SK-N-SH (cell line): ENCODE measurements around the gene ZNF648. TPM values are rescaled to one million over a fixed set of nuclear protein-coding genes. Genes with fewer than 3 reads are reported as not detected.

Source experiments
- CTCF ChIA-PET: fragments of 300-600, 350-600 bp; formaldehyde crosslinking; extraction: SDS; loops from one replicate; lab custom pipeline; 2021; lab: Yijun Ruan, JAX
- POLR2A ChIA-PET: fragments of 350-600 bp; sonication (Branson Sonifier 250); formaldehyde crosslinking; extraction: SDS; loops from one replicate; lab custom pipeline; 2020; ENCODE audit warnings: antibody characterized with exemption, inconsistent platforms; lab: Yijun Ruan, JAX
- DNase-seq: peaks from one replicate; pipeline ENCODE4 v3.0.0; 2012
- H2AFZ ChIP-seq: fragments of 200-600 bp; sonication (generic); 2 replicates; pipeline ENCODE4 v1.8.1; 2016; ENCODE audit warnings: antibody characterized with exemption, mild to moderate bottlenecking, low read depth
- H3F3A ChIP-seq: fragments of 200-600 bp; sonication (generic); replicated peaks from 2 replicates; pipeline ENCODE3; 2016; ENCODE audit warnings: antibody characterized with exemption, mild to moderate bottlenecking; ENCODE audit not compliant: insufficient read depth
- H3K27ac ChIP-seq, 2 experiments: fragments of 200-500 bp in 1 of 2; fragments of 200-600 bp in 1 of 2; sonication (Bioruptor generic) in 1 of 2; sonication (generic), shearing (Covaris generic) in 1 of 2; 2 replicates each; pipeline versions ENCODE4 v1.5.1 to v1.6.1; 2014 to 2016; ENCODE audit warnings: low read depth in 2 of 2, inconsistent platforms in 1 of 2, low read length in 1 of 2, mild to moderate bottlenecking in 1 of 2, mixed read lengths in 1 of 2
- H3K27me3 ChIP-seq: fragments of 200-600 bp; sonication (generic), shearing (Covaris generic); 2 replicates; pipeline ENCODE4 v1.6.1; 2016; ENCODE audit warnings: mixed run types; ENCODE audit not compliant: insufficient read depth
- H3K36me3 ChIP-seq, 2 experiments: fragments of 200-500 bp in 1 of 2; fragments of 200-600 bp in 1 of 2; sonication (Bioruptor generic) in 1 of 2; sonication (generic) in 1 of 2; replicated peaks in 1 of 2; 2 replicates each; pipeline versions ENCODE3 to v1.5.1; 2014 to 2016; ENCODE audit warnings: low read length in 1 of 2, mild to moderate bottlenecking in 1 of 2; ENCODE audit not compliant: insufficient read depth in 2 of 2, control insufficient read depth in 1 of 2
- H3K4me1 ChIP-seq, 2 experiments: fragments of 200-500 bp in 1 of 2; fragments of 200-600 bp in 1 of 2; sonication (Bioruptor generic) in 1 of 2; sonication (generic), shearing (Covaris generic) in 1 of 2; 2 replicates each; pipeline versions ENCODE4 v1.5.1 to v1.6.1; 2014 to 2016; ENCODE audit warnings: low read depth in 1 of 2, low read length in 1 of 2, mixed run types in 1 of 2; ENCODE audit not compliant: insufficient read depth in 2 of 2, control insufficient read depth in 1 of 2
- H3K4me2 ChIP-seq: fragments of 200-600 bp; sonication (generic), shearing (Covaris generic); 2 replicates; pipeline ENCODE4 v1.6.1; 2017; ENCODE audit warnings: mixed run types
- H3K4me3 ChIP-seq, 2 experiments: fragments of 200-500 bp in 1 of 2; fragments of 200-600 bp in 1 of 2; sonication (Bioruptor generic) in 1 of 2; sonication (generic), shearing (Covaris generic) in 1 of 2; 2 replicates each; pipeline versions ENCODE4 v1.5.1 to v1.8.1; 2014 to 2016; ENCODE audit warnings: low read depth in 2 of 2, inconsistent platforms in 1 of 2, low read length in 1 of 2, mild to moderate bottlenecking in 1 of 2, mixed read lengths in 1 of 2, moderate library complexity in 1 of 2
- H3K79me2 ChIP-seq: fragments of 200-600 bp; sonication (generic); 2 replicates; pipeline ENCODE4 v1.8.1; 2017; ENCODE audit warnings: mild to moderate bottlenecking; ENCODE audit not compliant: insufficient read depth
- H3K9ac ChIP-seq: fragments of 200-600 bp; sonication (generic); 2 replicates; pipeline ENCODE4 v1.6.1; 2017; ENCODE audit warnings: mixed run types
- H3K9me2 ChIP-seq: fragments of 200-600 bp; sonication (generic); 2 replicates; pipeline ENCODE4 v1.6.1; 2017; ENCODE audit warnings: mixed run types
- H3K9me3 ChIP-seq: fragments of 200-600 bp; sonication (generic); 2 replicates; pipeline ENCODE4 v1.6.1; 2017; ENCODE audit warnings: mixed run types, mild to moderate bottlenecking, moderate library complexity
- H4K20me1 ChIP-seq: fragments of 200-600 bp; sonication (generic); 2 replicates; pipeline ENCODE4 v1.6.1; 2017; ENCODE audit warnings: mild to moderate bottlenecking, mixed run types; ENCODE audit not compliant: insufficient read depth
- CHD2 ChIP-seq: fragments of 150-350 bp; IDR thresholded peaks from 2 replicates; pipeline ENCODE4 v1.6.1; 2018; ENCODE audit warnings: low read length; ENCODE audit not compliant: partially characterized antibody
- CTCF ChIP-seq: fragments of 200-600 bp; sonication (generic); IDR thresholded peaks from 2 replicates; pipeline ENCODE4 v1.6.1; 2017; ENCODE audit warnings: antibody characterized with exemption, mild to moderate bottlenecking, moderate library complexity
- ELF1 ChIP-seq: IDR thresholded peaks from 2 replicates; pipeline ENCODE4 v1.4.0; 2012
- MEF2A ChIP-seq: IDR thresholded peaks from 2 replicates; pipeline ENCODE4 v1.4.0; 2012; ENCODE audit warnings: low read depth, borderline replicate concordance
- NFIC ChIP-seq: IDR thresholded peaks from 2 replicates; pipeline ENCODE4 v1.4.0; 2012; ENCODE audit warnings: borderline replicate concordance
- PBX3 ChIP-seq: IDR thresholded peaks from 2 replicates; pipeline ENCODE4; 2012
- POLR2AphosphoS5 ChIP-seq: IDR thresholded peaks from 2 replicates; pipeline ENCODE4 v1.6.1; 2012; ENCODE audit warnings: low read depth, low read length
- RAD21 ChIP-seq: IDR thresholded peaks from 2 replicates; pipeline ENCODE4 v1.6.1; 2012; ENCODE audit warnings: mild to moderate bottlenecking, low read length
- RXRA ChIP-seq: IDR thresholded peaks from 2 replicates; pipeline ENCODE4 v1.4.0; 2012; ENCODE audit warnings: low read depth, mild to moderate bottlenecking, borderline replicate concordance
- TCF12 ChIP-seq: IDR thresholded peaks from 2 replicates; pipeline ENCODE4 v1.4.0; 2012
- TEAD4 ChIP-seq: IDR thresholded peaks from 2 replicates; pipeline ENCODE4 v1.4.0; 2012; ENCODE audit warnings: mild to moderate bottlenecking, borderline replicate concordance; ENCODE audit not compliant: insufficient read depth
- USF1 ChIP-seq: IDR thresholded peaks from 2 replicates; pipeline ENCODE4 v1.4.0; 2012; ENCODE audit warnings: low read depth, borderline replicate concordance
- USF2 ChIP-seq: fragments of 150-350 bp; IDR thresholded peaks from 2 replicates; pipeline ENCODE4 v1.6.1; 2017; ENCODE audit warnings: antibody characterized with exemption, low read length, low read depth, borderline replicate concordance
- YY1 ChIP-seq: IDR thresholded peaks from 2 replicates; pipeline ENCODE4 v1.4.0; 2012; ENCODE audit warnings: low read depth, mild to moderate bottlenecking
- WGBS: methylation state at CpG from one replicate; pipeline ENCODE4 v1.1.6; 2017; ENCODE audit warnings: low lambda C conversion rate; 5-methylcytosine and 5-hydroxymethylcytosine counted together
- polyA plus RNA-seq, 3 experiments: library from polyadenylated mRNA; depleted of rRNA; stranded (reverse); fragments of >200 nt; gene quantifications; 2 replicates each; pipeline ENCODE4 v1.2.3, GENCODE V29; 2012

The ZNF648 gene
- polyA plus RNA-seq, 1 of the 3 experiments (the other 2 are of a cell fraction) = not detected

GRCh38 chr1:182087304-182087703, 25.8 kb upstream of the ZNF648 start:
- CTCF ChIA-PET = interaction anchor here (0.8 to 5.3 kb wide), 5 partner anchors 22 to 513 kb away, joined by 3 to 70 read pairs (median 3); partner anchors contain the start of gene GLUL
- no peaks in the 10 kb centered on the region for H3K36me3 ChIP-seq
- no peaks in the 10 kb centered on the region for H4K20me1 ChIP-seq
- no peaks in the 10 kb centered on the region; a peak in 1 of 4 replicates for H3K4me1 ChIP-seq
- no peaks in the 10 kb centered on the region for H3K9me3 ChIP-seq
- H3K27ac ChIP-seq = no peak overlapping the region
- no peaks in the 10 kb centered on the region for H3K9me2 ChIP-seq
- 33% methylated on average over 2 of the region's 2 CpGs for WGBS
- POLR2A ChIA-PET = interaction anchor here (1.1 kb wide), 1 partner anchor 56 kb away, joined by 3 read pairs; no protein-coding TSS in a partner anchor
- H3K27me3 ChIP-seq = no peaks in the 10 kb centered on the region
- no peak overlapping the region for H3K9ac ChIP-seq
- no peaks in the 10 kb centered on the region for H3K79me2 ChIP-seq
- H3K4me2 ChIP-seq = no peak overlapping the region
- DNase-seq = no peak
- H2AFZ ChIP-seq = no peak overlapping the region
- H3F3A ChIP-seq = no peaks in the 10 kb centered on the region
- no peak overlapping the region for H3K4me3 ChIP-seq
- no peak for TF ChIP-seq YY1
- TF ChIP-seq TCF12 = no peak
- TF ChIP-seq POLR2AphosphoS5 = no peak
- TF ChIP-seq RXRA = no peak
- TF ChIP-seq CHD2 = no peak
- TF ChIP-seq ELF1 = no peak
- TF ChIP-seq RAD21 = no peak
- TF ChIP-seq USF1 = no peak
- no peak for TF ChIP-seq CTCF

- Histone ChIP-seq H3K27ac (no peak overlapping the region), H3K36me3 (no peaks in the 10 kb centered on the region), H3F3A (no peaks in the 10 kb centered on the region), H3K27me3 (no peaks in the 10 kb centered on the region), H3K4me2 (no peak overlapping the region), H3K4me1 (no peaks in the 10 kb centered on the region; a peak in 1 of 4 replicates), H3K79me2 (no peaks in the 10 kb centered on the region), H3K9ac (no peak overlapping the region), H4K20me1 (no peaks in the 10 kb centered on the region), H2AFZ (no peak overlapping the region), H3K4me3 (no peak overlapping the region), H3K9me2 (no peaks in the 10 kb centered on the region), H3K9me3 (no peaks in the 10 kb centered on the region)
- ChIA-PET CTCF (interaction anchor here (1.1 to 5.3 kb wide), 3 partner anchors 23 to 310 kb away, joined by 3 to 70 read pairs (median 31); no protein-coding TSS in a partner anchor), POLR2A (no interaction called here)
- no peak for DNase-seq
- TF ChIP-seq PBX3 (no peak), USF2 (no peak), CTCF (no peak), TCF12 (no peak), ELF1 (no peak), MEF2A (no peak), NFIC (no peak), USF1 (no peak), TEAD4 (no peak)
- WGBS = 24% methylated on average over 6 of the region's 7 CpGs
Measured at GRCh38 chr1:182086620-182087019, 25.1 kb upstream of the ZNF648 start.
